K562 (cell line): ENCODE results near the gene SIGLEC14. TPM values are rescaled to one million over a fixed set of nuclear protein-coding genes. Genes with fewer than 3 reads are reported as not detected.

Source experiments
- EHMT2 ChIP-seq: fragments of 450-650 bp; IDR thresholded peaks from 2 replicates; pipeline ENCODE4 v1.6.1; 2018; ENCODE audit warnings: antibody characterized with exemption
- MEF2D ChIP-seq: conservative IDR thresholded peaks from 2 replicates; pipeline ENCODE4 v1.6.1; 2016; ENCODE audit warnings: low read depth, missing genetic modification characterization, missing compliant biosample characterization
- NBN ChIP-seq: fragments of 450-650 bp; IDR thresholded peaks from 2 replicates; pipeline ENCODE4 v1.6.1; 2016; ENCODE audit warnings: low read depth, mild to moderate bottlenecking
- NELFE ChIP-seq: IDR thresholded peaks from 2 replicates; pipeline ENCODE4 v1.6.1; 2011; ENCODE audit warnings: mild to moderate bottlenecking; ENCODE audit not compliant: insufficient read depth, insufficient read length
- POLR2A ChIP-seq: fragments of 450-650 bp; conservative IDR thresholded peaks from 2 replicates; pipeline ENCODE4 v1.6.1; 2016
- RFX1 ChIP-seq: fragments of 450-650 bp; IDR thresholded peaks from 2 replicates; pipeline ENCODE4 v1.6.1; 2016; ENCODE audit warnings: mild to moderate bottlenecking, moderate library complexity
- SAP30 ChIP-seq: fragments of 200-600 bp; sonication (generic); IDR thresholded peaks from 2 replicates; pipeline ENCODE4 v1.6.1; 2012; ENCODE audit warnings: borderline replicate concordance, low read depth, mild to moderate bottlenecking, moderate library complexity, low read length, control low read depth, inconsistent platforms; ENCODE audit not compliant: insufficient read depth, poor library complexity, severe bottlenecking
- SMAD4 ChIP-seq: fragments of 250-450 bp; sonication (Bioruptor Pico); conservative IDR thresholded peaks from 2 replicates; pipeline ENCODE4 v1.8.0; 2021; ENCODE audit warnings: inconsistent platforms, mild to moderate bottlenecking, moderate library complexity
- TCF7 ChIP-seq: sonication (generic); IDR thresholded peaks from 2 replicates; pipeline ENCODE4 v1.6.1; 2016; ENCODE audit warnings: antibody characterized with exemption, borderline replicate concordance
- YBX1 ChIP-seq: fragments of 450-650 bp; IDR thresholded peaks from 2 replicates; pipeline ENCODE4 v1.7.1; 2016; ENCODE audit warnings: mild to moderate bottlenecking
- ZNF584 ChIP-seq: fragments of 200-800 bp; sonication (Bioruptor generic); IDR thresholded peaks from 2 replicates; pipeline ENCODE4 v1.6.1; 2016; ENCODE audit warnings: low read depth, mild to moderate bottlenecking, missing genetic modification characterization, missing compliant biosample characterization
- ZNF696 ChIP-seq: fragments of 250-450 bp; sonication (Bioruptor Pico); conservative IDR thresholded peaks from 2 replicates; pipeline ENCODE4 v1.4.0; 2020; ENCODE audit warnings: mild to moderate bottlenecking, moderate library complexity
- polyA plus RNA-seq, 8 experiments: library from polyadenylated mRNA; depleted of rRNA in 4 of 8; stranded (reverse) in 5 of 8; unstranded in 3 of 8; fragments of >200 nt; fragmentation: Nextera tagmentation in 2 of 8; fragmentation: Illumina TruSeq in 1 of 8; extraction: Ambion mirVana in 2 of 8; extraction: Trizol in 1 of 8; gene quantifications; 2 replicates each; pipeline versions ENCODE4 v1.2.1 to v1.2.3, GENCODE V29; 2011 to 2014; ENCODE audit warnings: inconsistent platforms in 1 of 8, missing spikeins in 1 of 8
- total RNA-seq, 7 experiments: library from RNA; depleted of rRNA in 6 of 7; stranded (reverse); fragments of >200 nt in 6 of 7; fragmentation: Illumina TruSeq in 2 of 7; extraction: Trizol in 2 of 7; gene quantifications; 2 replicates each; pipeline versions ENCODE4 v1.2.1 to v1.2.3, GENCODE V29; 2011 to 2021; ENCODE audit warnings: low replicate concordance in 1 of 7
- TF ChIP-seq, protein P1 (sequence below): fragments of 250-450 bp; sonication (Bioruptor Pico); IDR thresholded peaks from 2 replicates; pipeline ENCODE4 v1.5.0; 2020; ENCODE audit warnings: mild to moderate bottlenecking
- TF ChIP-seq, protein P2 (sequence below): sonication (generic); formaldehyde crosslinking; IDR thresholded peaks from 2 replicates; pipeline ENCODE4 v1.5.0; 2020; ENCODE audit warnings: missing genetic modification reagents
- TF ChIP-seq, protein P3 (sequence below): fragments of 250-450 bp; sonication (Bioruptor Pico); IDR thresholded peaks from 2 replicates; pipeline ENCODE4 v1.6.1; 2021; ENCODE audit warnings: mild to moderate bottlenecking
- TF ChIP-seq, protein P4 (sequence below): fragments of 200-800 bp; sonication (Bioruptor generic); IDR thresholded peaks from 2 replicates; pipeline ENCODE4 v1.6.1; 2016; ENCODE audit warnings: missing genetic modification characterization, missing compliant biosample characterization
- TF ChIP-seq, protein P5 (sequence below): fragments of 450-650 bp; formaldehyde crosslinking; IDR thresholded peaks from 2 replicates; pipeline ENCODE4 v1.4.0; 2020; ENCODE audit warnings: mild to moderate bottlenecking, moderate library complexity
- TF ChIP-seq, protein P6 (sequence below): fragments of 250-450 bp; sonication (Bioruptor Pico); IDR thresholded peaks from 2 replicates; pipeline ENCODE4 v1.9.0; 2021; ENCODE audit warnings: mild to moderate bottlenecking

The SIGLEC14 gene
- total and polyA plus RNA-seq, 9 of the 15 experiments (the other 6 are each of a cell fraction or from before 2014, with no cell fraction given): not detected

DNA sequence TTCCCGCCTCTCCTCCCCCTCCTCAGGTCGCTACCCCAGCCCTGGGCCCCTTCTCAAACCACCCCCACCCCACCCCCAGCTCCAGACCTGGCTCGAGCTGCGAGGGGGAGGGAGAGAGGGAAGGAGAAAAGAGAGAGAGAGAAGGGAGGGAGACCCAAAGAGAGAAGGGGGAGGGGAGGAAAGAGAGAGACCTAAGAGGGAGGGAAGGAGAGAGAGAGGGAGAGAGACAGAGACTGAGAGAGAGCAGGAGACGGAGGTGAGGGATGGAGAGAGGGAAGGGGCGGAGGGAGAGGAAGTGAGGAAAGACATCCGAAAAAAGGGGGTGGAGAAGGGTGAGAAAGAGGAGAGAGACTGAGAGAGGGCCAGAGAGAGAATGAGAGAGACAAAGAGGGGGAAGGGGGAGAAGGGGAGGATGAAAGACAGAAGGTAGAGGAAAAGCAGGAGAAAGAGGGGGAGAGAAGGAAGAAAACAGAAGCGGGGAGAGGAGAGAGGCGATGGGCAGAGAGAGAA lies 44.5 kb upstream of the SIGLEC14 start (continued):
- TF ChIP-seq NBN (peak; percentile 78; the same call in 1 of the 2 replicates), MEF2D (no peak), ZNF584 (CRISPR knock-in tag) (no peak), POLR2A (peak; percentile 59), NELFE (no peak), TCF7 (no peak), YBX1 (no peak), RFX1 (no peak), SMAD4 (CRISPR knock-in tag) (no peak), ZNF696 (CRISPR knock-in tag) (no peak), EHMT2 (peak; percentile 79), SAP30 (no peak)
- TF ChIP-seq, protein P1, sequence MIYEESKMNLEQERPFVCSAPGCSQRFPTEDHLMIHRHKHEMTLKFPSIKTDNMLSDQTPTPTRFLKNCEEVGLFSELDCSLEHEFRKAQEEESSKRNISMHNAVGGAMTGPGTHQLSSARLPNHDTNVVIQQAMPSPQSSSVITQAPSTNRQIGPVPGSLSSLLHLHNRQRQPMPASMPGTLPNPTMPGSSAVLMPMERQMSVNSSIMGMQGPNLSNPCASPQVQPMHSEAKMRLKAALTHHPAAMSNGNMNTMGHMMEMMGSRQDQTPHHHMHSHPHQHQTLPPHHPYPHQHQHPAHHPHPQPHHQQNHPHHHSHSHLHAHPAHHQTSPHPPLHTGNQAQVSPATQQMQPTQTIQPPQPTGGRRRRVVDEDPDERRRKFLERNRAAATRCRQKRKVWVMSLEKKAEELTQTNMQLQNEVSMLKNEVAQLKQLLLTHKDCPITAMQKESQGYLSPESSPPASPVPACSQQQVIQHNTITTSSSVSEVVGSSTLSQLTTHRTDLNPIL (CRISPR knock-in tag): no peak
- TF ChIP-seq, protein P2, sequence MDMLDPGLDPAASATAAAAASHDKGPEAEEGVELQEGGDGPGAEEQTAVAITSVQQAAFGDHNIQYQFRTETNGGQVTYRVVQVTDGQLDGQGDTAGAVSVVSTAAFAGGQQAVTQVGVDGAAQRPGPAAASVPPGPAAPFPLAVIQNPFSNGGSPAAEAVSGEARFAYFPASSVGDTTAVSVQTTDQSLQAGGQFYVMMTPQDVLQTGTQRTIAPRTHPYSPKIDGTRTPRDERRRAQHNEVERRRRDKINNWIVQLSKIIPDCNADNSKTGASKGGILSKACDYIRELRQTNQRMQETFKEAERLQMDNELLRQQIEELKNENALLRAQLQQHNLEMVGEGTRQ (CRISPR knock-in tag): no peak
- TF ChIP-seq, protein P3, sequence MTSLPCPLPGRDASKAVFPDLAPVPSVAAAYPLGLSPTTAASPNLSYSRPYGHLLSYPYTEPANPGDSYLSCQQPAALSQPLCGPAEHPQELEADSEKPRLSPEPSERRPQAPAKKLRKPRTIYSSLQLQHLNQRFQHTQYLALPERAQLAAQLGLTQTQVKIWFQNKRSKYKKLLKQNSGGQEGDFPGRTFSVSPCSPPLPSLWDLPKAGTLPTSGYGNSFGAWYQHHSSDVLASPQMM (CRISPR knock-in tag): no peak
- TF ChIP-seq, protein P4, sequence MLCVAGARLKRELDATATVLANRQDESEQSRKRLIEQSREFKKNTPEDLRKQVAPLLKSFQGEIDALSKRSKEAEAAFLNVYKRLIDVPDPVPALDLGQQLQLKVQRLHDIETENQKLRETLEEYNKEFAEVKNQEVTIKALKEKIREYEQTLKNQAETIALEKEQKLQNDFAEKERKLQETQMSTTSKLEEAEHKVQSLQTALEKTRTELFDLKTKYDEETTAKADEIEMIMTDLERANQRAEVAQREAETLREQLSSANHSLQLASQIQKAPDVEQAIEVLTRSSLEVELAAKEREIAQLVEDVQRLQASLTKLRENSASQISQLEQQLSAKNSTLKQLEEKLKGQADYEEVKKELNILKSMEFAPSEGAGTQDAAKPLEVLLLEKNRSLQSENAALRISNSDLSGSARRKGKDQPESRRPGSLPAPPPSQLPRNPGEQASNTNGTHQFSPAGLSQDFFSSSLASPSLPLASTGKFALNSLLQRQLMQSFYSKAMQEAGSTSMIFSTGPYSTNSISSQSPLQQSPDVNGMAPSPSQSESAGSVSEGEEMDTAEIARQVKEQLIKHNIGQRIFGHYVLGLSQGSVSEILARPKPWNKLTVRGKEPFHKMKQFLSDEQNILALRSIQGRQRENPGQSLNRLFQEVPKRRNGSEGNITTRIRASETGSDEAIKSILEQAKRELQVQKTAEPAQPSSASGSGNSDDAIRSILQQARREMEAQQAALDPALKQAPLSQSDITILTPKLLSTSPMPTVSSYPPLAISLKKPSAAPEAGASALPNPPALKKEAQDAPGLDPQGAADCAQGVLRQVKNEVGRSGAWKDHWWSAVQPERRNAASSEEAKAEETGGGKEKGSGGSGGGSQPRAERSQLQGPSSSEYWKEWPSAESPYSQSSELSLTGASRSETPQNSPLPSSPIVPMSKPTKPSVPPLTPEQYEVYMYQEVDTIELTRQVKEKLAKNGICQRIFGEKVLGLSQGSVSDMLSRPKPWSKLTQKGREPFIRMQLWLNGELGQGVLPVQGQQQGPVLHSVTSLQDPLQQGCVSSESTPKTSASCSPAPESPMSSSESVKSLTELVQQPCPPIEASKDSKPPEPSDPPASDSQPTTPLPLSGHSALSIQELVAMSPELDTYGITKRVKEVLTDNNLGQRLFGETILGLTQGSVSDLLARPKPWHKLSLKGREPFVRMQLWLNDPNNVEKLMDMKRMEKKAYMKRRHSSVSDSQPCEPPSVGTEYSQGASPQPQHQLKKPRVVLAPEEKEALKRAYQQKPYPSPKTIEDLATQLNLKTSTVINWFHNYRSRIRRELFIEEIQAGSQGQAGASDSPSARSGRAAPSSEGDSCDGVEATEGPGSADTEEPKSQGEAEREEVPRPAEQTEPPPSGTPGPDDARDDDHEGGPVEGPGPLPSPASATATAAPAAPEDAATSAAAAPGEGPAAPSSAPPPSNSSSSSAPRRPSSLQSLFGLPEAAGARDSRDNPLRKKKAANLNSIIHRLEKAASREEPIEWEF (CRISPR knock-in tag): no peak
- TF ChIP-seq, protein P5, sequence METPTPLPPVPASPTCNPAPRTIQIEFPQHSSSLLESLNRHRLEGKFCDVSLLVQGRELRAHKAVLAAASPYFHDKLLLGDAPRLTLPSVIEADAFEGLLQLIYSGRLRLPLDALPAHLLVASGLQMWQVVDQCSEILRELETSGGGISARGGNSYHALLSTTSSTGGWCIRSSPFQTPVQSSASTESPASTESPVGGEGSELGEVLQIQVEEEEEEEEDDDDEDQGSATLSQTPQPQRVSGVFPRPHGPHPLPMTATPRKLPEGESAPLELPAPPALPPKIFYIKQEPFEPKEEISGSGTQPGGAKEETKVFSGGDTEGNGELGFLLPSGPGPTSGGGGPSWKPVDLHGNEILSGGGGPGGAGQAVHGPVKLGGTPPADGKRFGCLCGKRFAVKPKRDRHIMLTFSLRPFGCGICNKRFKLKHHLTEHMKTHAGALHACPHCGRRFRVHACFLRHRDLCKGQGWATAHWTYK: no peak
- TF ChIP-seq, protein P6, sequence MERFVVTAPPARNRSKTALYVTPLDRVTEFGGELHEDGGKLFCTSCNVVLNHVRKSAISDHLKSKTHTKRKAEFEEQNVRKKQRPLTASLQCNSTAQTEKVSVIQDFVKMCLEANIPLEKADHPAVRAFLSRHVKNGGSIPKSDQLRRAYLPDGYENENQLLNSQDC (CRISPR knock-in tag): no peak
